Loucy (cell line): ENCODE data around the gene OPRM1.

Experiments
- CTCF ChIP-seq: fragments of 200-600 bp; sonication (generic); conservative IDR thresholded peaks from 2 replicates; pipeline ENCODE4 v1.5.1; 2014; ENCODE audit warnings: mild to moderate bottlenecking, antibody characterized with exemption, low read length
- EZH2phosphoT487 ChIP-seq: fragments of 200-600 bp; IDR thresholded peaks from 2 replicates; pipeline ENCODE4 v1.6.1; 2018; ENCODE audit warnings: antibody characterized with exemption, mild to moderate bottlenecking, moderate library complexity, borderline replicate concordance

- TF ChIP-seq CTCF (no peak), EZH2phosphoT487 (no peak)
Observed at GRCh38 chr6:153994004-153994403, 45.0 kb upstream of the OPRM1 start.
